Lower leg skin (tissue), 4 donors: Measurements from ENCODE around the gene QSOX2. TPM values are rescaled to one million over a fixed set of nuclear protein-coding genes. Genes with fewer than 3 reads are reported as not detected.

ENCODE experiments used
- DNase-seq, 2 donors: peaks; one replicate each; pipeline ENCODE4 v3.0.0-alpha.2; 2019; ENCODE audit warnings: low spot score in 2 of 2
- H3K4me3 ChIP-seq: fragments of 200-600 bp; sonication (generic); 2 replicates; pipeline ENCODE4 v1.5.1; 2017; ENCODE audit warnings: mild to moderate bottlenecking, low read depth; ENCODE audit not compliant: poor library complexity, severe bottlenecking
- CTCF ChIP-seq, 3 donors: fragments of 450-650 bp; IDR thresholded peaks; one replicate each; pipeline ENCODE4 v1.5.1; 2016; ENCODE audit warnings: antibody characterized with exemption in 3 of 3, mild to moderate bottlenecking in 3 of 3, moderate library complexity in 2 of 3
- POLR2A ChIP-seq, 2 donors: fragments of 450-650 bp; IDR thresholded peaks; one replicate each; pipeline ENCODE4 v1.6.1; 2016 to 2017; ENCODE audit warnings: antibody characterized with exemption in 2 of 2, mild to moderate bottlenecking in 1 of 2, moderate library complexity in 1 of 2
- WGBS, 2 donors: methylation state at CpG; one replicate each; pipeline ENCODE4 v1.1.5; 2018; 5-methylcytosine and 5-hydroxymethylcytosine counted together
- intact Hi-C: fragments of 100-400 bp; cut with DNase I; formaldehyde crosslinking; loops from one replicate; pipeline ENCODE4 v1.15.0; 2023; ENCODE audit warnings: low total_unique reads
- total RNA-seq, 4 donors: library from RNA; depleted of rRNA; stranded (reverse); fragments of >200 nt; gene quantifications; one replicate each; pipeline ENCODE4 v1.1.0, GENCODE V29; 2016

Gene QSOX2
- total RNA-seq, 4 donors from 2014 or later = 8.7 to 13.0 (median 11.1) TPM

GRCh38 chr9:136193127-136193890 lies 52.3 kb downstream of the QSOX2 start:
- WGBS, 2 donors = 2% methylated on average over 28 of the region's 96 CpGs; no CpG with 5 or more reads in 1 of the 2 donors
- no peak overlapping the region for H3K4me3 ChIP-seq
- TF ChIP-seq POLR2A (IDR thresholded peaks at IDR 0.05) = no peak
- no peak for TF ChIP-seq CTCF (IDR thresholded peaks at IDR 0.05)
- intact Hi-C loops = no loop called here
- DNase-seq = no peak

GRCh38 chr9:136192289-136193126 lies 53.1 kb downstream of the QSOX2 start:
- WGBS, 2 donors = 4 to 5% methylated on average over 20 to 48 of the region's 51 CpGs
- intact Hi-C loops = no loop called here
- DNase-seq = no peak
- no peak overlapping the region for H3K4me3 ChIP-seq
- TF ChIP-seq CTCF (IDR thresholded peaks at IDR 0.05) = no peak
- no peak for TF ChIP-seq POLR2A (IDR thresholded peaks at IDR 0.05)

GRCh38 chr9:136191960-136192286 lies 53.7 kb downstream of the QSOX2 start:
- 21 to 23% methylated on average over 9 of the region's 9 CpGs for WGBS, 2 donors
- TF ChIP-seq POLR2A (IDR thresholded peaks at IDR 0.05) = no peak
- TF ChIP-seq CTCF (IDR thresholded peaks at IDR 0.05) = no peak
- intact Hi-C loops = no loop called here
- no peak overlapping the region for H3K4me3 ChIP-seq
- DNase-seq = no peak

- no peak for DNase-seq
- intact Hi-C loops = no loop called here
- TF ChIP-seq CTCF (IDR thresholded peaks at IDR 0.05) = no peak
- no peak for TF ChIP-seq POLR2A (IDR thresholded peaks at IDR 0.05)
- H3K4me3 ChIP-seq = no peak overlapping the region
- 39 to 47% methylated on average over 25 to 29 of the region's 30 CpGs for WGBS, 2 donors
These were observed 54.3 kb downstream of the QSOX2 start for GRCh38 chr9:136191099-136191959.

- H3K4me3 ChIP-seq = no peak overlapping the region
- intact Hi-C loops = no loop called here
- DNase-seq = no peak
- TF ChIP-seq POLR2A (IDR thresholded peaks at IDR 0.05) (no peak), CTCF (IDR thresholded peaks at IDR 0.05) (no peak)
- WGBS, 2 donors = 51 to 54% methylated on average over 10 of the region's 11 CpGs
These were observed 55.0 kb downstream of the QSOX2 start for GRCh38 chr9:136190656-136191055.
